ENCODE data around the gene ERLEC1.
"Not testable (repeated sequence)": the region's sequence is repeated elsewhere in the genome, so short reads cannot be mapped to it uniquely, and the experiment has no call there.

Gene ERLEC1

GRCh38 chr2:53786705-53787613 is at the start of gene ERLEC1, which contains the start of gene ASB3:
Gene ERLEC1, plus strand, starts transcription at chr2:53787044. Its CDS starts 167 bp downstream, at chr2:53787211.
Gene ASB3, minus strand, starts transcription at chr2:53786953. Its CDS starts 21,381 bp downstream, at chr2:53765572.
- DNase-seq, result peak; percentile 86

- no peak for DNase-seq
Observed at GRCh38 chr2:53737091-53737490, 49.8 kb upstream of the ERLEC1 start.

GRCh38 chr2:53739032-53739431 is 47.8 kb upstream of the ERLEC1 start:
- DNase-seq, result no peak

- no peak for DNase-seq
Observed at GRCh38 chr2:53740170-53740569, 46.7 kb upstream of the ERLEC1 start.

- no peak for DNase-seq
Observed at GRCh38 chr2:53744395-53745065, 42.3 kb upstream of the ERLEC1 start.

GRCh38 chr2:53750041-53750768 is 36.6 kb upstream of the ERLEC1 start:
- no peak for DNase-seq

GRCh38 chr2:53751728-53752127 is 35.1 kb upstream of the ERLEC1 start:
- no peak for DNase-seq

GRCh38 chr2:53752385-53752784 is 34.5 kb upstream of the ERLEC1 start:
- DNase-seq, result no peak

- no peak for DNase-seq
Observed at GRCh38 chr2:53753041-53753440, 33.8 kb upstream of the ERLEC1 start.

GRCh38 chr2:53755121-53755520 is 31.7 kb upstream of the ERLEC1 start:
- no peak for DNase-seq

- DNase-seq, result no peak
Observed at GRCh38 chr2:53756644-53757043, 30.2 kb upstream of the ERLEC1 start.

- DNase-seq, result not testable (repeated sequence)
Observed at GRCh38 chr2:53757206-53757605, 29.6 kb upstream of the ERLEC1 start.

- DNase-seq, result no peak
Observed at GRCh38 chr2:53765767-53766166, 21.1 kb upstream of the ERLEC1 start.

- DNase-seq, result peak; percentile 90
Observed at GRCh38 chr2:53767405-53768241, 19.2 kb upstream of the ERLEC1 start, which contains the start of gene CHAC2. Gene CHAC2, plus strand, starts transcription at chr2:53767804. Its CDS starts 83 bp downstream, at chr2:53767887.

GRCh38 chr2:53768242-53768542 is 18.7 kb upstream of the ERLEC1 start:
- no peak for DNase-seq

GRCh38 chr2:53769318-53769945 is 17.4 kb upstream of the ERLEC1 start:
- no peak for DNase-seq

- no peak for DNase-seq
Observed at GRCh38 chr2:53770264-53770663, 16.6 kb upstream of the ERLEC1 start.

GRCh38 chr2:53777134-53777533 is 9.7 kb upstream of the ERLEC1 start:
- no peak for DNase-seq

GRCh38 chr2:53778536-53779162 is 8.2 kb upstream of the ERLEC1 start:
- DNase-seq, result no peak

- no peak for DNase-seq
Observed at GRCh38 chr2:53780056-53780455, 6.8 kb upstream of the ERLEC1 start.

- DNase-seq, result no peak
Observed at GRCh38 chr2:53782676-53783075, 4.2 kb upstream of the ERLEC1 start.
